ENCODE data around the gene NCEH1. TPM values are rescaled to one million over a fixed set of nuclear protein-coding genes. Genes with fewer than 3 reads are reported as not detected.

Gene NCEH1
- total and polyA plus RNA-seq, 2 of the 13 experiments (the other 11 are each of a cell fraction or from before 2014, with no cell fraction given), result 12.9 to 21.4 TPM

DNA sequence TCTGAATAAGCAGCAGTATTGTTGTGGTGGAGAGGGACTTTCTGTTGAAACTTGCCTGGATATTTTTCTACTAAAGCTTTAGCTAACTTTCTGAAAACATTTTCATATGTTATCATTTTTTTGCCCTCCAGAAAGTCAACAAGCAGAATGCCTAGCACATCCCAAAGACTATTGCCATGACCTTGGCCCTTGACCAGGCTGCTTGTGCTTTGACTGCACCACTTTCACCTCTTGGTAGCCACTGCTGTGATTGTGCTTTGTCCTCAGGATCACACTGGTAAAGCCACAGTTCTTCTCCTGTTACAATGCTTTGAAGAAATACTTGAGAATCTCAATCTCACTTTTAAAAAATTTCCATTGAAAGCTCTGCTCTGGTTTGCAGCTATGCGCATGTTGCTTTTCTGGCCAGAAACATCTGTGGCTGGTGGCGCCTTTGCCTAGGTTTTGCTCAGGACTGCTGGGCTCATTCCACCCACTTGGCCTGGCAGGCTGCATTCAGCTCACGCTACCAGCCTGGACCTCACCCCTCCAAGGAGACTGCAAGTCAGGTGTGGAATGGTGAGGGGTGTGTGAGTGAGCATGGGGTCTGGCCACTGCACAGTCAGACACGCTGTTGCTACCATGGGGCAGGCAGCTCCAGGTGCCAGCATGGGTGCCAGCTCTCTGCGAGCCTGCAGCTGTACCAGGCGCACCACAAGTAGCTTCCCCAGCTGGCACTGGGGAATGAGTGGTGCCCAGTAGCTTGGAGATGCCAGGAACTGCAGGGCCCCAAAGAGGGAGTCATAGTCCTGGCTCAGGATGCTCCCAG lies 97.8 kb downstream of the NCEH1 start (continued):
- TF ChIP-seq HNF4A (CRISPR knock-in tag; IDR thresholded peaks at IDR 0.05), result peak; percentile 95
- no peak for TF ChIP-seq TSC22D2 (CRISPR knock-in tag; IDR thresholded peaks at IDR 0.05; ENCODE audit: borderline replicate concordance)
- TF ChIP-seq ELF3 (CRISPR knock-in tag; IDR thresholded peaks at IDR 0.05), result 0 out of 2 replicates have a peak, but pooled peaks have one; percentile 27
- TF ChIP-seq, protein P1, sequence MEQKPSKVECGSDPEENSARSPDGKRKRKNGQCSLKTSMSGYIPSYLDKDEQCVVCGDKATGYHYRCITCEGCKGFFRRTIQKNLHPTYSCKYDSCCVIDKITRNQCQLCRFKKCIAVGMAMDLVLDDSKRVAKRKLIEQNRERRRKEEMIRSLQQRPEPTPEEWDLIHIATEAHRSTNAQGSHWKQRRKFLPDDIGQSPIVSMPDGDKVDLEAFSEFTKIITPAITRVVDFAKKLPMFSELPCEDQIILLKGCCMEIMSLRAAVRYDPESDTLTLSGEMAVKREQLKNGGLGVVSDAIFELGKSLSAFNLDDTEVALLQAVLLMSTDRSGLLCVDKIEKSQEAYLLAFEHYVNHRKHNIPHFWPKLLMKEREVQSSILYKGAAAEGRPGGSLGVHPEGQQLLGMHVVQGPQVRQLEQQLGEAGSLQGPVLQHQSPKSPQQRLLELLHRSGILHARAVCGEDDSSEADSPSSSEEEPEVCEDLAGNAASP (CRISPR knock-in tag; IDR thresholded peaks at IDR 0.05; ENCODE audit: borderline replicate concordance), result peak; percentile 72; the same call in 1 of the 2 replicates
- TF ChIP-seq TERF1 (CRISPR knock-in tag; IDR thresholded peaks at IDR 0.05), result no peak
- no peak for TF ChIP-seq ZNF414 (CRISPR knock-in tag; IDR thresholded peaks at IDR 0.05)
- TF ChIP-seq MBNL3 (CRISPR knock-in tag; conservative IDR thresholded peaks at IDR 0.05), result no peak
- TF ChIP-seq ISL2 (CRISPR knock-in tag; IDR thresholded peaks at IDR 0.05), result peak; percentile 42; the same call in 1 of the 2 replicates
- 0 out of 2 replicates have a peak, but pooled peaks have one; percentile 42 for TF ChIP-seq MIXL1 (CRISPR knock-in tag; IDR thresholded peaks at IDR 0.05)
- TF ChIP-seq ZNF207 (IDR thresholded peaks at IDR 0.05; ENCODE audit: borderline replicate concordance), result no peak
- TF ChIP-seq ZNF746 (CRISPR knock-in tag; IDR thresholded peaks at IDR 0.05), result no peak
- no peak for TF ChIP-seq ZSCAN25 (CRISPR knock-in tag; IDR thresholded peaks at IDR 0.05)
- TF ChIP-seq ZNF678 (CRISPR knock-in tag; IDR thresholded peaks at IDR 0.05), result 0 out of 2 replicates have a peak, but pooled peaks have one; percentile 34
- TF ChIP-seq E2F1 (CRISPR knock-in tag; IDR thresholded peaks at IDR 0.05), result no peak
- TF ChIP-seq DPF2 (CRISPR knock-in tag; IDR thresholded peaks at IDR 0.05; ENCODE audit: borderline replicate concordance, low read depth), result peak; percentile 52; the same call in 1 of the 2 replicates
- no peak for TF ChIP-seq ASH2L (IDR thresholded peaks at IDR 0.05; ENCODE audit: insufficient read length, low read depth, low read length)
- TF ChIP-seq SOX13 (IDR thresholded peaks at IDR 0.05), result peak; percentile 45; the same call in 1 of the 2 replicates
- TF ChIP-seq SOX13 (CRISPR knock-in tag; conservative IDR thresholded peaks at IDR 0.05 in 1 of 2, IDR thresholded peaks at IDR 0.05 in 1 of 2), result peak in 1 of 2 experiments; percentile 90; a peak in 2 of 4 replicates
- TF ChIP-seq, protein P2, sequence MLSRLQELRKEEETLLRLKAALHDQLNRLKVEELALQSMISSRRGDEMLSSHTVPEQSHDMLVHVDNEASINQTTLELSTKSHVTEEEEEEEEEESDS (CRISPR knock-in tag; IDR thresholded peaks at IDR 0.05; ENCODE audit: borderline replicate concordance), result no peak
- no peak for TF ChIP-seq ZNF335 (CRISPR knock-in tag; IDR thresholded peaks at IDR 0.05)
- no peak for TF ChIP-seq ZNF775 (CRISPR knock-in tag; IDR thresholded peaks at IDR 0.05; ENCODE audit: borderline replicate concordance)
- no peak for TF ChIP-seq PHF8 (CRISPR knock-in tag; IDR thresholded peaks at IDR 0.05)
- no peak for TF ChIP-seq SMARCC2 (IDR thresholded peaks at IDR 0.05)
- TF ChIP-seq NFE2L2 (IDR thresholded peaks at IDR 0.05; ENCODE audit: low read length), result no peak
- 0 out of 2 replicates have a peak, but pooled peaks have one; percentile 10 for TF ChIP-seq SETDB1 (CRISPR knock-in tag; IDR thresholded peaks at IDR 0.05; ENCODE audit: borderline replicate concordance)
- 0 out of 2 replicates have a peak, but pooled peaks have one; percentile 11 for TF ChIP-seq ZNF782 (CRISPR knock-in tag; IDR thresholded peaks at IDR 0.05; ENCODE audit: borderline replicate concordance)
